ENCODE results near the gene PTPRG.

DNA sequence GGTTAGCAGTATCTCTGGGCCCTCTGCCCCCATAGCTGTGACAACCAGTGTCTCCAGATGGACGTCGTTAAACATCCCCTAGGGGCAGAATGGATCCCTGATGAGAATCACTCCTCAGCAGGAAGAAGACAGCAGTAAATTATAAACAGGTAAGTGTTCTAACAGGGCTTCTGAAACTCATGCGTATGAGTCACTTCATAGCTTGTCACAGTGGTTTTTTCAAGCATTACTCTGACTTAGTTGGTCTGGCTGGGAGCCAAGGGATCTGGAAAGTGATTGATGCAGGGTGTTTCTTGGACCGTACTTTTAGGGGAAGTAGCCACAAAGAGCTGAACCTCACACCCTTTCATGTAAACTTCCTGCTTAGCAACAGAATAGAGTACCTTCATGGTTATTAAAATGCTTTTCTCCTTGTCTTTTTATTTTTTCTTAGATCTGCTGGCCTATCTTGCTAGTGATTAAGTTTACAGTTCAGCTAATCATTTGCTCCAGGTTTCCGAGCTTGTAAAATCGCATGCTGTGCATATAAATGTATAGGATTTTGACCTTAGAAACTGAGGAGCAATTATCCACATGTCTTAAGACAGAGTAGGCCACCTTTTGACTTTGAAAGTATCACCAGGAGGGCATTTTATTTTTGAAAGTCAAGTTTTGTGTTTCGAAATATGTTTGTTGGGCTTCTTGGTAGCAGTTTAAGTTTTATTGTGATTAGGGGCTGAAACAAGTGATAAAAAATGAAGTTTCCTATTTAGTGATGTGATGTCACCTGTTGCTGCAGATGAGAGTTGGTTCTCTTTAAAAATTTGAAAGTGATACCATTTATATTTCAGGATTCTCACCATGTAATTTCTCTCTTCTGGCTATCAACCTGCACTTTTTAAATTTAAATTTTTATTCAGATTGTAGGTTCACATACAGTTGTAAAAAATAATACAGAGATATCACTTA is 333.9 kb downstream of the PTPRG start:
- peak in 2 of 3 experiments; percentile 25 to 38; a peak in 2 of 6 replicates for TF ChIP-seq CTCF (IDR thresholded peaks at IDR 0.05 in 2 of 3, conservative IDR thresholded peaks at IDR 0.05 in 1 of 3; ENCODE audit: borderline replicate concordance in 1 of 3, insufficient read depth in 1 of 3, low read depth in 2 of 3, low read length in 2 of 3)
- TF ChIP-seq POLR2A (IDR thresholded peaks at IDR 0.05; ENCODE audit: borderline replicate concordance, extremely low read depth, insufficient read depth, insufficient read length) = no peak
- TF ChIP-seq EGR1 (IDR thresholded peaks at IDR 0.05; ENCODE audit: low read depth) = no peak
- peak; percentile 77 for TF ChIP-seq SP1 (IDR thresholded peaks at IDR 0.05; ENCODE audit: low read depth)
- TF ChIP-seq, protein P1, sequence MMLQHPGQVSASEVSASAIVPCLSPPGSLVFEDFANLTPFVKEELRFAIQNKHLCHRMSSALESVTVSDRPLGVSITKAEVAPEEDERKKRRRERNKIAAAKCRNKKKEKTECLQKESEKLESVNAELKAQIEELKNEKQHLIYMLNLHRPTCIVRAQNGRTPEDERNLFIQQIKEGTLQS (IDR thresholded peaks at IDR 0.05) = peak; percentile 20; the same call in 1 of the 2 replicates
- TF ChIP-seq EZH2 (IDR thresholded peaks at IDR 0.05) = no peak
- peak; percentile 48 for TF ChIP-seq POLR2AphosphoS5 (IDR thresholded peaks at IDR 0.05; ENCODE audit: low read depth, low read length)
